K562 (cell line): ENCODE data around the gene ZDHHC16. TPM values are rescaled to one million over a fixed set of nuclear protein-coding genes. Genes with fewer than 3 reads are reported as not detected.

Experiments used
- ATAC-seq: fragments of 200-7000 bp; cut with Tn5 transposase; 3 replicates; pipeline ENCODE4 v1.9.1; 2020; ENCODE audit warnings: moderate library complexity
- BruUV-seq: library from RNA; stranded (reverse); fragments of 400-500 nt; replicated peaks from 2 replicates; lab custom pipeline; 2021; lab: Mats Ljungman, UMichigan
- CTCF ChIA-PET: fragments of 300-600 bp; formaldehyde crosslinking; extraction: SDS; loops from one replicate; lab custom pipeline; 2021; ENCODE audit warnings: low intra/inter-chr PET ratio; lab: Yijun Ruan, JAX
- POLR2A ChIA-PET: fragments of 300-600, 350-650 bp; sonication (Branson Sonifier 250); formaldehyde crosslinking; extraction: SDS; loops from one replicate; lab custom pipeline; 2021; ENCODE audit warnings: antibody characterized with exemption, inconsistent platforms; lab: Yijun Ruan, JAX
- DNase-seq, 4 experiments: peaks; one replicate each; pipeline versions ENCODE4 v3.0.0 to v3.0.0-alpha.2; 2011 to 2018; ENCODE audit warnings: low spot score in 3 of 4, mixed read lengths in 3 of 4; ENCODE audit errors: extremely low read depth in 1 of 4
- FAIRE-seq: peaks from 2 replicates; lab custom pipeline; 2011; peaks lifted over from hg19 to GRCh38; lab: Jason Lieb, UNC
- H2AFZ ChIP-seq: 2 replicates; pipeline ENCODE4 v1.6.0; 2011; ENCODE audit warnings: low read depth, low read length, control low read depth, inconsistent platforms
- H3K27ac ChIP-seq: fragments of 200-600 bp; 3 replicates; pipeline ENCODE4 v1.8.0; 2011; ENCODE audit warnings: low read depth, mild to moderate bottlenecking, control low read depth, inconsistent platforms, low read length, moderate library complexity, mixed read lengths; ENCODE audit errors: extremely low read depth
- H3K27me3 ChIP-seq, 2 experiments: fragments of 300-600 bp in 1 of 2; 2 replicates in 1 of 2; 3 replicates in 1 of 2; pipeline versions ENCODE4 v1.6.0 to v1.8.0; 2011; ENCODE audit warnings: inconsistent platforms in 2 of 2, low read length in 2 of 2, mild to moderate bottlenecking in 1 of 2, mixed read lengths in 1 of 2, moderate library complexity in 1 of 2; ENCODE audit not compliant: control insufficient read depth in 2 of 2, insufficient read depth in 2 of 2
- H3K36me3 ChIP-seq: fragments of 300-600 bp; 3 replicates; pipeline ENCODE4 v1.8.0; 2011; ENCODE audit warnings: mild to moderate bottlenecking, low read length, inconsistent platforms; ENCODE audit not compliant: control insufficient read depth, insufficient read depth
- H3K4me1 ChIP-seq, 2 experiments: fragments of 200-600 bp in 1 of 2; replicated peaks in 1 of 2; 2 replicates in 1 of 2; 3 replicates in 1 of 2; pipeline versions ENCODE4 v1.5.1 to v1.8.0; 2011; ENCODE audit warnings: inconsistent platforms in 2 of 2, low read length in 2 of 2, mild to moderate bottlenecking in 1 of 2, mixed read lengths in 1 of 2, moderate library complexity in 1 of 2; ENCODE audit not compliant: control insufficient read depth in 2 of 2, insufficient read depth in 2 of 2
- H3K4me2 ChIP-seq: 2 replicates; pipeline ENCODE4 v1.6.1; 2011; ENCODE audit warnings: low read length, control low read depth, inconsistent platforms, mixed read lengths; ENCODE audit not compliant: insufficient read depth
- H3K4me3 ChIP-seq: fragments of 200-600 bp; sonication (generic), shearing (Covaris generic); 2 replicates; pipeline ENCODE4 v1.5.1; 2016; ENCODE audit warnings: control low read depth, inconsistent platforms
- H3K79me2 ChIP-seq: fragments of 200-600 bp; 3 replicates; pipeline ENCODE4 v1.8.0; 2011; ENCODE audit warnings: low read length, inconsistent platforms; ENCODE audit not compliant: control insufficient read depth, insufficient read depth
- H3K9ac ChIP-seq, 2 experiments: 2 replicates each; pipeline versions ENCODE4 v1.6.0 to v1.6.1; 2011; ENCODE audit warnings: low read depth in 2 of 2, low read length in 2 of 2, control low read depth in 1 of 2, inconsistent platforms in 1 of 2, mild to moderate bottlenecking in 1 of 2, mixed read lengths in 1 of 2; ENCODE audit not compliant: insufficient read depth in 1 of 2
- H3K9me1 ChIP-seq: one replicate; pipeline ENCODE4 v1.6.0; 2011; ENCODE audit warnings: inconsistent platforms, mild to moderate bottlenecking, low read length, moderate library complexity; ENCODE audit not compliant: control insufficient read depth, insufficient read depth
- H3K9me3 ChIP-seq: replicated peaks from 2 replicates; pipeline ENCODE4 v1.5.1; 2011; ENCODE audit warnings: low read depth, low read length, inconsistent platforms; ENCODE audit not compliant: control insufficient read depth, insufficient read depth
- H4K20me1 ChIP-seq: replicated peaks from 2 replicates; pipeline ENCODE4 v1.6.1; 2011; ENCODE audit warnings: low read length, inconsistent platforms, mixed read lengths; ENCODE audit not compliant: control insufficient read depth, insufficient read depth
- EHMT2 ChIP-seq: fragments of 450-650 bp; IDR thresholded peaks from 2 replicates; pipeline ENCODE4 v1.6.1; 2018; ENCODE audit warnings: antibody characterized with exemption
- GABPB1 ChIP-seq: sonication (generic); formaldehyde crosslinking; IDR thresholded peaks from 2 replicates; pipeline ENCODE4 v1.8.0; 2022; ENCODE audit warnings: mild to moderate bottlenecking, missing genetic modification reagents
- GABPB2 ChIP-seq: fragments of 250-450 bp; sonication (Bioruptor Pico); conservative IDR thresholded peaks from 2 replicates; pipeline ENCODE4 v1.5.1; 2021; ENCODE audit warnings: mild to moderate bottlenecking
- GTF2F1 ChIP-seq: IDR thresholded peaks from 2 replicates; pipeline ENCODE4 v1.6.1; 2011; ENCODE audit warnings: low read depth, low read length, improper control_type of control experiment
- HNRNPH1 ChIP-seq: fragments of 200-400 bp; formaldehyde crosslinking; optimal IDR thresholded peaks from 2 replicates; pipeline ENCODE3; 2017; ENCODE audit warnings: low read depth, mild to moderate bottlenecking, low read length, moderate library complexity
- NCOA2 ChIP-seq, 2 experiments: fragments of 450-650 bp; IDR thresholded peaks; 2 replicates each; pipeline ENCODE4 v1.6.1; 2018; ENCODE audit warnings: mild to moderate bottlenecking in 2 of 2, moderate library complexity in 1 of 2; ENCODE audit not compliant: partially characterized antibody in 2 of 2
- NFIC ChIP-seq: fragments of 450-650 bp; IDR thresholded peaks from 2 replicates; pipeline ENCODE4 v1.6.1; 2017; ENCODE audit warnings: mild to moderate bottlenecking, inconsistent platforms
- POLR2AphosphoS5 ChIP-seq: IDR thresholded peaks from 2 replicates; pipeline ENCODE4 v1.6.1; 2011; ENCODE audit warnings: mild to moderate bottlenecking, low read depth, low read length, moderate library complexity; ENCODE audit not compliant: control insufficient read depth, insufficient read depth
- POLR3G ChIP-seq: IDR thresholded peaks from 2 replicates; pipeline ENCODE4 v1.6.1; 2011; ENCODE audit not compliant: insufficient read length, insufficient replicate concordance; ENCODE audit errors: extremely low read depth
- RBM14 ChIP-seq: fragments of 200-400 bp; formaldehyde crosslinking; IDR thresholded peaks from 2 replicates; pipeline ENCODE4 v1.6.1; 2018; ENCODE audit warnings: low read depth, mild to moderate bottlenecking, low read length, moderate library complexity, borderline replicate concordance; ENCODE audit not compliant: insufficient read depth
- ZBTB33 ChIP-seq: sonication (generic); formaldehyde crosslinking; IDR thresholded peaks from 2 replicates; pipeline ENCODE4 v1.8.1; 2023; ENCODE audit warnings: mild to moderate bottlenecking, missing genetic modification reagents
- ZNF384 ChIP-seq: IDR thresholded peaks from 2 replicates; pipeline ENCODE4 v1.6.1; 2012; ENCODE audit warnings: low read depth, low read length, improper control_type of control experiment
- ZNF444 ChIP-seq: fragments of 250-450 bp; sonication (Bioruptor Pico); IDR thresholded peaks from 2 replicates; pipeline ENCODE4 v1.4.0; 2020; ENCODE audit warnings: mild to moderate bottlenecking, moderate library complexity
- WGBS: fragments of 100-300 bp; shearing (Covaris generic); methylation state at CpG from one replicate; pipeline ENCODE4 v1.1.6; 2016; ENCODE audit warnings: low coverage, mixed read lengths; ENCODE audit not compliant: insufficient coverage; ENCODE audit errors: missing lambda C conversion rate; 5-methylcytosine and 5-hydroxymethylcytosine counted together
- in situ Hi-C: fragments of 300-500 bp; cut with MboI; formaldehyde crosslinking; loops from 4 replicates; pipeline ENCODE4 v1.15.0; 2018; ENCODE audit warnings: inconsistent platforms, mixed read lengths
- intact Hi-C: fragments of 100-400 bp; cut with micrococcal nuclease; formaldehyde crosslinking; loops from 2 replicates; pipeline ENCODE4 v1.14.2; 2022
- polyA plus RNA-seq, 8 experiments: library from polyadenylated mRNA; depleted of rRNA in 4 of 8; stranded (reverse) in 5 of 8; unstranded in 3 of 8; fragments of >200 nt; fragmentation: Nextera tagmentation in 2 of 8; fragmentation: Illumina TruSeq in 1 of 8; extraction: Ambion mirVana in 2 of 8; extraction: Trizol in 1 of 8; gene quantifications; 2 replicates each; pipeline versions ENCODE4 v1.2.1 to v1.2.3, GENCODE V29; 2011 to 2014; ENCODE audit warnings: inconsistent platforms in 1 of 8, missing spikeins in 1 of 8
- total RNA-seq, 7 experiments: library from RNA; depleted of rRNA in 6 of 7; stranded (reverse); fragments of >200 nt in 6 of 7; fragmentation: Illumina TruSeq in 2 of 7; extraction: Trizol in 2 of 7; gene quantifications; 2 replicates each; pipeline versions ENCODE4 v1.2.1 to v1.2.3, GENCODE V29; 2011 to 2021; ENCODE audit warnings: low replicate concordance in 1 of 7

ZDHHC16 gene
- total and polyA plus RNA-seq, 9 of the 15 experiments (the other 6 are each of a cell fraction or from before 2014, with no cell fraction given) = 12.5 to 33.8 (median 21.3) TPM

DNA sequence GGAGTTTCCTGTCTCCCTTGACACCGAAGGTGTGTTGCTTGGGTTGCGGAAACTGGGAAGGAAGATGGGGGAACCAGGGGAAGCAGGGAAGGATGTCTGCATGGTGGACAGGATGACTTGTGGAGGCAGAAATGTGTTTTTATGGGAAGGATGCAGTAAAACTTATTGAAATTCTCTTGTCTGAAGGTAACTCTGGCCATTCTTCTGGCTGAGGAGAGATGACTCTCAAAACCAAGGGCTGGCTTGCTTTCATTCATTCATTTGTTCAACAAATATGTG lies 54.3 kb downstream of the ZDHHC16 start:
- H3K9me1 ChIP-seq = no peaks in the 10 kb centered on the region
- WGBS = no CpG with 5 or more reads among the region's 2 CpGs
- H3K9ac ChIP-seq = no peak overlapping the region
- H3K27ac ChIP-seq = no peak overlapping the region
- H2AFZ ChIP-seq = no peak overlapping the region
- intact Hi-C loops (no loop called here), in situ Hi-C loops (no loop called here)
- ChIA-PET POLR2A (interaction anchor here (0.5 to 1.5 kb wide), 2 partner anchors 10 to 73 kb away, joined by 3 to 6 read pairs; no protein-coding TSS in a partner anchor), CTCF (interaction anchor here (0.6 kb wide), 1 partner anchor 52 kb away, joined by 6 read pairs; no protein-coding TSS in a partner anchor)
- no peak for DNase-seq
- peaks cover 30% of the 10 kb centered on the region for H3K79me2 ChIP-seq
- peaks cover 3 to 27% of the 10 kb centered on the region in 2 experiments; a peak in 3 of 5 replicates for H3K4me1 ChIP-seq
- no peaks in the 10 kb centered on the region for H3K9me3 ChIP-seq
- no peak for FAIRE-seq
- no peak for ATAC-seq
- peaks cover 7% of the 10 kb centered on the region; the same call in 1 of the 2 replicates for H4K20me1 ChIP-seq
- no peak for TF ChIP-seq POLR2AphosphoS5
- TF ChIP-seq EHMT2 = no peak
- TF ChIP-seq ZBTB33 (CRISPR knock-in tag) = no peak
- TF ChIP-seq GTF2F1 = no peak
- no peak for TF ChIP-seq GABPB2
- TF ChIP-seq ZNF384 = no peak
- no peak for TF ChIP-seq GABPB1 (CRISPR knock-in tag)
- no peak for TF ChIP-seq ZNF444
- TF ChIP-seq RBM14 = no peak
- no peak for TF ChIP-seq POLR3G
- no peak for TF ChIP-seq NCOA2 (IDR thresholded peaks at IDR 0.05; ENCODE audit: partially characterized antibody in 2 of 2)
- TF ChIP-seq NFIC = no peak
- TF ChIP-seq HNRNPH1 = no peak
- no peak overlapping the region for H3K4me3 ChIP-seq
- peaks cover 6 to 26% of the 10 kb centered on the region in 2 experiments; a peak in 3 of 5 replicates for H3K27me3 ChIP-seq
- H3K4me2 ChIP-seq = no peak overlapping the region
- H3K36me3 ChIP-seq = peaks cover 7% of the 10 kb centered on the region; the same call in 1 of the 3 replicates
- BruUV-seq = no TSS peak
